ENCODE data around the gene DHDDS.
A peak's percentile ranks its signal among the peaks of the same experiment; 100 is the strongest.
"Not testable (repeated sequence)": the region's sequence is repeated elsewhere in the genome, so short reads cannot be mapped to it uniquely, and the experiment has no call there.

Gene DHDDS

GRCh38 chr1:26477446-26478152, 45.5 kb downstream of the DHDDS start:
- no peak for DNase-seq

GRCh38 chr1:26478159-26478558, 46.0 kb downstream of the DHDDS start:
- no peak for DNase-seq

DNA sequence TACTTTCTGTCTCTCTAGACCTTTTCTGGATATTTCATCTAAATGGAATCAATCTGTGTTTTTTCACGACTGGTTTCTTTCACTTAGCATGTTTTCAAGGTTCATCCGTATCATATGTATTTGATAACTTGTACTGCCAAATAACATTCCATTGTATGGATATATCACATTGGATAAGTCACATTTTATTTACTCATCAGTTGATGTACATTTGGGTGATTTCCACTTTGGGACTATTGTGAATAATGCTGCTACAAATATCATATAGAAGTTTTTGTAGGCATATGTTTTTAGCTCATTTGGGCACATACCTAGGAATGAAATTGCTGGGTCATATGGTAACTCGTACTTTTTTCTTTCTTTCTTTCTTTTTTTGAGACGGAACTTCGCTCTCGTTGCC, 46.9 kb downstream of the DHDDS start:
- DNase-seq, result no peak

DNA sequence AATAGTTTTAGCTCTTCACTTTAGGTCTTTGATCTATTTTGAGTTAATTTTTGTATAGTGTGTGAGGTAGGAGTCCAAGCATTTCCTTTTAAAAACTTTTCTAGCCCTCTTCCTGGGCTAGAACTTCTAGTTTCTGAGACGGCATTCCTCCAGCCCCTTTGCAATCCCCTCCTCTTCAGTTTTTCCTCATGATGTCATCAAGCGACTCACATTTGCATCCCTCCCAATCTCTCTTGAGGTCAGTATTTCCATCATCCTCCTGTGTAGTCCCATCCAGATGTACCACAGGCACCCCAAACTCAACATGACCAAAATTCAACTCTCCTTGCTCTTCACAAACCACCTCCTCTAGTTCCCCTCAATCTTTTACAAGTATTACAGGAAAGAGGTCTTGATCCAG, 50.8 kb downstream of the DHDDS start:
- no peak for DNase-seq

DNA sequence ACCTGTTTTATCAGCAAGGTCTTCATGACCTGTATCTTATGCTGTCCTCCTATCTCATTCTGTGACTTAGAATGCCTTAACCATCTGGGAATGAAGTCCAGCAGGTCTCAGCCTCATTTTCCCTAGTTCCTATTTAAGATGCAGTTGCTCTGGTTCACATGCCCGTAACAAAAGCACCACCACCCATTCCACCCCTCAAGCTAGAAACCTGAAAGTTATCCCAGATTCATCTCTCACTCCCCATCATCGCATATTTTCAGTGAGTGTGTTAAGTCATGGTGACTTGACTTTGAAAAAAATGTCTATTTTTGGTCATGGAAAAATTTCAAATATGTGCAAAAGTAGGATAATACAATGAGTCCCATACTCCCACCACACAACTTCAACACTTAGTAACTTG, 51.9 kb downstream of the DHDDS start:
- no peak for DNase-seq

- DNase-seq, result no peak
Measured at GRCh38 chr1:26490155-26490554, 58.0 kb downstream of the DHDDS start.

DNA sequence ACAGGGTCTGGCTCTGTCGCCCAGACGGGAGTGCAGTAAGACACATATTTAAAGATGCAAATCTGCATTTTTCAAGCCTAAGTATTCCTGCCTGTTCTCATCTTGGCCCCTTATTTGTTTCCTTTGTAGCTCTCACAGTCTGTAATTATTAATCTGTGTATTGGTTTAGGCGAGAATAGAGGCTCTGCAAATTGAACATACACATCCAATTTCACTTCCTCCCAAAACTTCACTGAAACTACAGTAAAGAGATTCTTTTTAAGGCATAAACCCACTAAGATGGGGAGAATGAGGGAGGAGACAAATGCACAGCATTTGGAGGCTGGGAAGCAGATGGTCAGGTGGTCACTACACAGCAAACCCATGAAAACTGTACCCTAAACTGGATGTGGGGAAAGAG, 61.1 kb downstream of the DHDDS start:
- DNase-seq, result no peak

DNA sequence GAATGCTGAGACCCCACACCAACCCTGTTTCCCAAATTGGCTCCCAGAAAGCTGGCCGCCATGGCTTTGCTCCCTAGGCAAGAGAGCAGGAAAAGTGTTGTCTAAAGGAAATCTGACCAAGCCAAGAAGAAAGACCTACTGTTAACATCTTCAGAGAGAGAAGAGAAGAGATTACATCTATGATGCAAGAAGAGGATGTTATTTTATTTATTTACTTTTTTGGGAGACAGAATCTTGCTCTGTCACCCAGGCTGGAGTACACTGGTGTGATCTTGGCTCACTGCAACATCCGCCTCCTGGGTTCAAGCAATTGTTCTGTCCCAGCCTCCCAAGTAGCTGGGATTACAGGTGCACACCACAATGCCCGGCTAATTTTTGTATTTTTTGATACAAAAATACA, 61.8 kb downstream of the DHDDS start:
- DNase-seq, result no peak

DNA sequence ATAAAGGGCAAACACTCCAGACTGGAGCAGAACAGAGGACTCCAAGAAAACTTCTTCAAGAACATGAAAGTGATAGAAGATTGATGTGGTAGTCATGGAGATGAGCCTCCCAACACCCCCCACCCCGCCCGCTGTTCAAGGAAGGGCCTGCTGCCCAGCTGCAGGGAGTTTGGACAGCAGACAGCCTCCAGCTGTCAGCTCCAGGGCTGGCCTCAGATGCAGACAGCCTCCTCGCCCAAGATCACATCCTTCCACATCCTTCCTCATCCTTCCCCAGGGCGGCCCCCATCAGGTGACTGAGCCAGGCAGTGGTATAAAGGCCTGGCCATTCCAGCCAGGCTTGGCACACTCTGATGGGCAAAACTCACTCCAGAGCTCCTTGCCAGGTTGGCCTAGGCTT, 64.7 kb downstream of the DHDDS start:
- DNase-seq, result no peak

DNA sequence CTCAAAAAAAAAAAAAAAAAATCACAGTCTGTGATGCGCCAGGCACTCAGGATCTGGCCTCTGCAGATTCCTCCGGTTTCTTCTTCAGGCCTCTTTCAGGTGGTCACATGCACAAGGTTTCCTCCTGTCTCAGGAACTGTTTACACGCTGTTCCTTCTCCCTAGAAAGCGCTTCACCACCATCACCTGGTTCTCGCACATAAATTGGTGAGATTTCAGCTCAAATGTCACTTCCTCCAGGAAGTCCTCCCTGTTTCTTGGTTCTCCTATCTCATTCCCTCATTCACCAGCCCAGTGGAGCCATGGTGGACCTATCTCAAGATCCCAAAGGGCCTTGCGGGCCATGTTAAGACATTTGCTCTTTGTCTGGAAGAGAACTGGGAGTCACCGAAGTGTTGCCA, 66.8 kb downstream of the DHDDS start:
- DNase-seq, result no peak

DNA sequence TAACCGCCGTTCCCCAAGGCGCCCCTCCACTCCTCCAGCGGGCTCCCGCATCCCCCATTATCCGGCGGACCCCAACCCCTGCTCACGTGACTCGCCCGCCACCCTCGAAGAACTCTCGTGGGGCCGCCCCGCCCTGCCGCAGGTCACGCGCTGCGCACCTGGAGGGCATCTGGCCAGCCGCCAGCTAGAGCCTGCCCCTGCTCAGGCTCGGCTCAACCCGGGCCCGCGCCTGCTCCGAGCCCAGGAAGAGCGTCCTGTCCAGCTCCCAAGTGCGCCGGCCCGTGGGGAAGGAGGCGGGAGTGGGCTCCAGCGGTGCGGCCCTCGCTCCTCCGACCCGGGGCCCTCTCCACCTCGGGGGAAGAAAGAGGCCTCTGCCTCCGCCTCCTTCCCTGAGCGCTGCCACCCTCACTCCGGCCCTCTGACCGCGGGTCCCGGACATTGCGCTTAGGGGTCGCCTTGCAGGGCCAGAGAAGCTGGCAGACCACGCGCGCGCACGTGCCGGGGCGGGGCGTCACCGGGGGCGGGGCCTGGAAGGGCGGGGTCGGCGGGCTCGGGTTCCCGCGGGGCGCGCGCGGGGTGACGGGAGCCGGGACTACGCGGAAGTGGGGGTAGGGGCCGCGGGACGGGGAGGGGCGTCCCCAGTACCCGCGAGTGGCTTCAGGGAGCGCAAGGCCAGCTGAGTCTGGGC, 68.5 kb downstream of the DHDDS start:
- DNase-seq, result peak; percentile 62 to 93

- DNase-seq, result not testable (repeated sequence)
Measured at GRCh38 chr1:26510711-26511110, 78.6 kb downstream of the DHDDS start.

DNA sequence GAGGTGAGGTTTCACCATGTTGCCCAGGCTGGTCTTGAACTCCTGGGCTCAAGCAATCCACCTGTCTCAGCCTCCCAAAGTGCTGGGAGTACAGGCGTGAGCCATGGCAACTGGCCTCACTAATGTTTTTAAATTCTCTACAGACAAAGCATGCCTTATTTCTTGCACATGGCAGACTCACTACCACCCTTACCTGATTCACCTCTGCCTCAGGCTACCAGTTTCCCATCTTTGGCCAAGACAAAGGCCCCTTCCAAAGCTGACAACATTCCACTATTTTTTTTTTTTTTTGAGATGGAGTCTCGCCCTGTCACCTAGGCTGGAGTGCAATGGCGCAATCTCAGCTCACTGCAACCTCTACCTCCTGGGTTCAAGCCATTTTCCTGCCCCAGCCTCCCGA, 83.7 kb downstream of the DHDDS start:
- not testable (repeated sequence) for DNase-seq

DNA sequence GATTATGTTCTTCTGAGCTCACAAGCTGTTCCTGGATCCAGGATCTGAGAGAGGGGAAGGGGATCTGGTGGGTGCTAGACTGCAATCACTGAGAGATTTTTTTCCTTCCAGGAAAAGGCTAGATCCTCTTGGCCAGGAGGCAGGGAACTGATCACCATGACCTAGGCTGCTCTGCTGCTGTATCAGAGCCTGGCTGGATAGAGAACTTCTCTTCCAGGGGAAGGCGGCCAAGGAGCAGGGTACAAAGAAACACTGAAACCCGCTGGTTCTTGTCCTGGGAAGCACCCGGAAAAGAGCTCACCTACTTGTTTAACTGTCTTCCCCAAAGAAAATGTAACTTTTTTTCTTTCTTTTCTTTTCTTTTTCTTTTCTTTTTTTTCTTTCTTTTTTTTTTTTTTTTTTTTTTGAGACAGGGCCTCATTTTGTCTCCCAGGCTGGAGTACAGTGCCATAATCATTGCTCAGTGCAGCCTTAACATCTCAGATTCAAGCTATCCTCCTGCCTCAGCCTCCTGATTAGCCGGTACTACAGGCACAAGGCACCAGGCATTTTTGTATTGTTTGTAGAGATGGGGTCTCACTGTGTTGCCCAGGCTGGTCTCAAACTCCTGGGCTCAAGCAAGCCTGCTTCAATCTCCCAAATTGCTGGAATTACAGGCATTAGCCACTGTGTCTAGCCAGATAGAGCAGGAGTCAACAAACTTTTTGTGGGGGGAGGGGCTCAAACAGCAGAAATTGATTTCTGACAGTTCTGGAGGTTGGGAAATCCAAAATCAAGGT, 85.1 kb downstream of the DHDDS start:
- DNase-seq, result no peak

DNA sequence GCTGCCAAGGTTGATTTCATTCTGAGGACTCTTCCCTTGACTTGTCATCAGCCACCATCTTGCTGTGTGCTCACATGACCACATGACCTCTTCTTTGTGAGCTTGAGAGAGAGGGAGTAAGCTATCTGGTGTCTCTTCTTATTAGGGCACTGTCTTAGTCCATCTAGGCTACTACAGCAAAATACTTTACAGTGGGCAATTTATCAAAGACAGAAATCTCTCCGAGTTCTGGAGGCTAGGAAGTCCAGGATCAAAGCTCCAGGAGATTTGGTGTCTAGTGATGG, 85.6 kb downstream of the DHDDS start:
- no peak for DNase-seq

DNA sequence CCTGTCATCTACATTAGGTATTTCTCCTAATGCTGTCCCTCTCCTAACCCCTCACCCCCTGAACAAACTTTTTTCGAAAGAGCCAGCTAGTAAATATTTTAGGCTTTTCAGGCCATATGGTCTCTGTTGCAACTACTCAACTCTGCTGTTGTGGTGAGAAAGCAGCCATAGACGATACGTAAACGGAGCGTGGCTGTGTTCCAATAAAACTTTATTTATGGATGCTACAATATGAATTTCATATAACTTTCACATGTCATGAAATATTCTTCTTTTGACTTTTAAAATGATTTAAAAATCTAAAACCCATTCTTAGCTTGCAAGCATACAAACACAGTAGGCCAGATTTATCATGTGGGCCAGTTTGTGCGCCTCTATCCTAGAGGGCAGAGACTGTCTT, 86.2 kb downstream of the DHDDS start:
- no peak for DNase-seq

- DNase-seq, result no peak
Measured at GRCh38 chr1:26520339-26520738, 88.2 kb downstream of the DHDDS start.

Data from bone marrow (tissue), 2 donors.